Activated naive CD8-positive, alpha-beta T cell treated with anti-CD3 and anti-CD28 coated beads for 36 hours (primary cell): ENCODE data around the gene ZC3H7A. TPM values are rescaled to one million over a fixed set of nuclear protein-coding genes. Genes with fewer than 3 reads are reported as not detected.
"Not testable (repeated sequence)": the region's sequence is repeated elsewhere in the genome, so short reads cannot be mapped to it uniquely, and the experiment has no call there.

Source experiments
- DNase-seq: peaks from one replicate; pipeline ENCODE4 v3.0.0; 2021
- H3K27ac Mint-ChIP-seq: one replicate; pipeline ENCODE4 v1.8.0; 2022; ENCODE audit warnings: mild to moderate bottlenecking, moderate library complexity, mixed read lengths
- H3K27me3 Mint-ChIP-seq: one replicate; pipeline ENCODE4 v1.8.0; 2022; ENCODE audit warnings: mild to moderate bottlenecking, mixed read lengths
- H3K36me3 Mint-ChIP-seq: one replicate; pipeline ENCODE4 v1.8.0; 2021; ENCODE audit warnings: mild to moderate bottlenecking, mixed read lengths
- H3K4me1 Mint-ChIP-seq: one replicate; pipeline ENCODE4 v1.8.0; 2021; ENCODE audit warnings: mixed read lengths
- H3K4me3 Mint-ChIP-seq: one replicate; pipeline ENCODE4 v1.8.0; 2022; ENCODE audit warnings: mild to moderate bottlenecking, moderate library complexity, mixed read lengths
- H3K9me3 Mint-ChIP-seq: one replicate; pipeline ENCODE4 v1.8.0; 2022; ENCODE audit warnings: mixed read lengths
- total RNA-seq, 2 experiments: library from RNA; stranded (reverse); gene quantifications; one replicate each; pipeline ENCODE4 v1.2.3, GENCODE V29; 2021

The ZC3H7A gene
- total RNA-seq, result 10 to 100 TPM; 54.1 to 57.9 TPM

GRCh38 chr16:11797166-11797956, at the start of gene ZC3H7A:
TSS of gene ZC3H7A (minus strand) at chr16:11797258. CDS start at chr16:11782354, 14,904 bp downstream.
- Mint-ChIP-seq H3K36me3 (peaks cover 33% of the 10 kb centered on the region), H3K4me3 (peak within 1 kb of the TSS; percentile 93), H3K27me3 (no peaks in the 10 kb centered on the region), H3K27ac (peak within 1 kb of the TSS; percentile 95), H3K4me1 (peaks cover 72% of the 10 kb centered on the region), H3K9me3 (no peaks in the 10 kb centered on the region)
- DNase-seq, result peak; percentile 98

- H3K4me1 Mint-ChIP-seq, result peaks cover 26% of the 10 kb centered on the region
- H3K9me3 Mint-ChIP-seq, result no peaks in the 10 kb centered on the region
- no peak for DNase-seq
- H3K27ac Mint-ChIP-seq, result no peak overlapping the region
- peaks cover 42% of the 10 kb centered on the region for H3K36me3 Mint-ChIP-seq
- no peak overlapping the region for H3K4me3 Mint-ChIP-seq
- no peaks in the 10 kb centered on the region for H3K27me3 Mint-ChIP-seq
Observed at GRCh38 chr16:11844499-11844898, 47.4 kb upstream of the ZC3H7A start.

- H3K27me3 Mint-ChIP-seq, result no peaks in the 10 kb centered on the region
Observed at GRCh38 chr16:11843861-11844260, 46.8 kb upstream of the ZC3H7A start.

GRCh38 chr16:11843206-11843605, 46.1 kb upstream of the ZC3H7A start:
- H3K4me3 Mint-ChIP-seq, result no peak overlapping the region
- peaks cover 16% of the 10 kb centered on the region for H3K4me1 Mint-ChIP-seq
- no peak for DNase-seq
- H3K36me3 Mint-ChIP-seq, result peaks cover 39% of the 10 kb centered on the region
- H3K27me3 Mint-ChIP-seq, result no peaks in the 10 kb centered on the region
- H3K27ac Mint-ChIP-seq, result no peak overlapping the region
- H3K9me3 Mint-ChIP-seq, result no peaks in the 10 kb centered on the region

More at GRCh38 chr16:11843861-11844260, 46.8 kb upstream of the ZC3H7A start:
- no peak for DNase-seq
- peaks cover 40% of the 10 kb centered on the region for H3K36me3 Mint-ChIP-seq
- H3K27ac Mint-ChIP-seq, result peak overlapping the region; percentile 62
- H3K4me1 Mint-ChIP-seq, result peaks cover 20% of the 10 kb centered on the region
- no peaks in the 10 kb centered on the region for H3K9me3 Mint-ChIP-seq
- H3K4me3 Mint-ChIP-seq, result no peak overlapping the region

GRCh38 chr16:11841026-11841425, 44.0 kb upstream of the ZC3H7A start:
- Mint-ChIP-seq H3K27me3 (no peaks in the 10 kb centered on the region), H3K27ac (no peak overlapping the region), H3K9me3 (no peaks in the 10 kb centered on the region), H3K36me3 (peaks cover 43% of the 10 kb centered on the region), H3K4me3 (no peak overlapping the region), H3K4me1 (peaks cover 6% of the 10 kb centered on the region)
- DNase-seq, result no peak

- no peaks in the 10 kb centered on the region for H3K4me1 Mint-ChIP-seq
- H3K27me3 Mint-ChIP-seq, result no peaks in the 10 kb centered on the region
- H3K9me3 Mint-ChIP-seq, result no peaks in the 10 kb centered on the region
- H3K27ac Mint-ChIP-seq, result no peak overlapping the region
- H3K36me3 Mint-ChIP-seq, result peaks cover 30% of the 10 kb centered on the region
- DNase-seq, result no peak
- H3K4me3 Mint-ChIP-seq, result no peak overlapping the region
Observed at GRCh38 chr16:11836650-11837244, 39.7 kb upstream of the ZC3H7A start.

GRCh38 chr16:11835891-11836649, 39.0 kb upstream of the ZC3H7A start:
- Mint-ChIP-seq H3K27me3 (no peaks in the 10 kb centered on the region), H3K36me3 (peaks cover 30% of the 10 kb centered on the region), H3K27ac (no peak overlapping the region), H3K9me3 (no peaks in the 10 kb centered on the region), H3K4me3 (no peak overlapping the region), H3K4me1 (no peaks in the 10 kb centered on the region)
- DNase-seq, result no peak

- Mint-ChIP-seq H3K9me3 (no peaks in the 10 kb centered on the region), H3K36me3 (peaks cover 28% of the 10 kb centered on the region), H3K27me3 (no peaks in the 10 kb centered on the region), H3K4me3 (no peak overlapping the region), H3K27ac (no peak overlapping the region), H3K4me1 (no peaks in the 10 kb centered on the region)
- DNase-seq, result no peak
Observed at GRCh38 chr16:11835309-11835708, 38.3 kb upstream of the ZC3H7A start.

GRCh38 chr16:11833951-11834695, 37.1 kb upstream of the ZC3H7A start:
- H3K4me3 Mint-ChIP-seq, result no peak overlapping the region
- H3K36me3 Mint-ChIP-seq, result peaks cover 20% of the 10 kb centered on the region
- DNase-seq, result no peak
- H3K27ac Mint-ChIP-seq, result no peak overlapping the region
- H3K9me3 Mint-ChIP-seq, result no peaks in the 10 kb centered on the region
- no peaks in the 10 kb centered on the region for H3K4me1 Mint-ChIP-seq
- no peaks in the 10 kb centered on the region for H3K27me3 Mint-ChIP-seq

GRCh38 chr16:11828696-11829095, 31.6 kb upstream of the ZC3H7A start:
- H3K9me3 Mint-ChIP-seq, result no peaks in the 10 kb centered on the region
- no peaks in the 10 kb centered on the region for H3K4me1 Mint-ChIP-seq
- H3K4me3 Mint-ChIP-seq, result no peak overlapping the region
- no peak overlapping the region for H3K27ac Mint-ChIP-seq
- no peaks in the 10 kb centered on the region for H3K36me3 Mint-ChIP-seq
- H3K27me3 Mint-ChIP-seq, result no peaks in the 10 kb centered on the region
- DNase-seq, result no peak

- H3K4me1 Mint-ChIP-seq, H3K9me3 Mint-ChIP-seq, H3K36me3 Mint-ChIP-seq, DNase-seq, H3K27me3 Mint-ChIP-seq, H3K27ac Mint-ChIP-seq, H3K4me3 Mint-ChIP-seq: not testable (repeated sequence)
Observed at GRCh38 chr16:11825520-11826165, 28.6 kb upstream of the ZC3H7A start.

- H3K4me1 Mint-ChIP-seq, result no peaks in the 10 kb centered on the region
- no peaks in the 10 kb centered on the region for H3K36me3 Mint-ChIP-seq
- no peaks in the 10 kb centered on the region for H3K9me3 Mint-ChIP-seq
- no peaks in the 10 kb centered on the region for H3K27me3 Mint-ChIP-seq
- no peak overlapping the region for H3K4me3 Mint-ChIP-seq
- no peak for DNase-seq
- no peak overlapping the region for H3K27ac Mint-ChIP-seq
Observed at GRCh38 chr16:11824362-11824761, 27.3 kb upstream of the ZC3H7A start.

- H3K36me3 Mint-ChIP-seq, H3K9me3 Mint-ChIP-seq, H3K27me3 Mint-ChIP-seq, H3K4me3 Mint-ChIP-seq, DNase-seq, H3K4me1 Mint-ChIP-seq, H3K27ac Mint-ChIP-seq: not testable (repeated sequence)
Observed at GRCh38 chr16:11823645-11824044, 26.6 kb upstream of the ZC3H7A start.

- DNase-seq, result no peak
- Mint-ChIP-seq H3K9me3 (no peaks in the 10 kb centered on the region), H3K4me3 (no peak overlapping the region), H3K27ac (no peak overlapping the region), H3K4me1 (no peaks in the 10 kb centered on the region), H3K36me3 (no peaks in the 10 kb centered on the region), H3K27me3 (no peaks in the 10 kb centered on the region)
Observed at GRCh38 chr16:11819798-11820197, 22.7 kb upstream of the ZC3H7A start.
